Parathyroid adenoma (tissue), 2 donors: ENCODE measurements around the gene FARS2.

Experiments used
- H2AFZ ChIP-seq: fragments of 300-600 bp; sonication (generic); one replicate; pipeline ENCODE4 v1.7.0; 2017; ENCODE audit warnings: antibody characterized with exemption, mild to moderate bottlenecking
- H3K27ac ChIP-seq: fragments of 300-600 bp; sonication (generic); one replicate; pipeline ENCODE4 v1.7.0; 2017
- H3K27me3 ChIP-seq: fragments of 300-600 bp; sonication (generic); one replicate; pipeline ENCODE4 v1.7.0; 2017; ENCODE audit warnings: low read length; ENCODE audit not compliant: control insufficient read depth, insufficient read depth
- H3K36me3 ChIP-seq: fragments of 300-600 bp; sonication (generic); one replicate; pipeline ENCODE4 v1.7.0; 2017; ENCODE audit warnings: low read length; ENCODE audit not compliant: control insufficient read depth, insufficient read depth
- H3K4me1 ChIP-seq: fragments of 300-600 bp; sonication (generic); one replicate; pipeline ENCODE4 v1.7.0; 2017; ENCODE audit warnings: control low read depth
- H3K4me2 ChIP-seq: fragments of 300-600 bp; sonication (generic); one replicate; pipeline ENCODE4 v1.7.0; 2017; ENCODE audit warnings: low read length
- H3K4me3 ChIP-seq: fragments of 300-600 bp; sonication (generic); one replicate; pipeline ENCODE4 v1.7.0; 2017; ENCODE audit warnings: low read depth, low read length
- H3K79me2 ChIP-seq: fragments of 300-600 bp; sonication (generic); one replicate; pipeline ENCODE4 v1.7.0; 2017; ENCODE audit warnings: control low read depth
- H3K9ac ChIP-seq: fragments of 300-600 bp; sonication (generic); one replicate; pipeline ENCODE4 v1.7.0; 2017; ENCODE audit warnings: mild to moderate bottlenecking
- H3K9me3 ChIP-seq: fragments of 300-600 bp; sonication (generic); one replicate; pipeline ENCODE4 v1.7.0; 2017; ENCODE audit warnings: low read length; ENCODE audit not compliant: control insufficient read depth
- TF ChIP-seq, protein P1 (sequence below): fragments of 300-600 bp; sonication (generic); IDR thresholded peaks from one replicate; pipeline ENCODE4 v1.7.0; 2017; ENCODE audit warnings: antibody characterized with exemption, mild to moderate bottlenecking
- donor health status: primary hyperparathyroidism.

The FARS2 gene

DNA sequence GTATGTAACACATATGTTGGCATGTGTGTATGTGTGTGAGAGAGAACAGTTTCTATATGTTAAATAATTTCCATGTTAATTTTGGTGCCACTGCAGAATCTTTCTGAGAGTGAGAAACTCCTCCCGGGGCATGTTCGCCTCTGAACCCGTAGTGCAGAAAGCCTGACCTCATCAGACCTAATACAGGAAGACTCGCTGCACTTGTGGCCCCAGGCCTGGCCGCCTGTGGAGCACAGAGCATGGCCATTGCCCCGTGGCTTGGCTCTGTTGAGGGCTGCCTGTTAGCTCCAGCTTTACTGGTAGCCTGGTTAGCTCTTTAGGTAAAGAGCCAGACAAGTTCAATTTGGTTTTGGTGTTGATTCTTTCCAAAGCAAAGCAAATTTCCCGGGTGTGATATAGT lies 25.5 kb downstream of the FARS2 start:
- no peak overlapping the region for H3K4me2 ChIP-seq
- H3K9ac ChIP-seq, result no peak overlapping the region
- no peaks in the 10 kb centered on the region for H3K36me3 ChIP-seq
- H3K9me3 ChIP-seq, result no peaks in the 10 kb centered on the region
- H3K27me3 ChIP-seq, result no peaks in the 10 kb centered on the region
- H3K27ac ChIP-seq, result no peak overlapping the region
- peaks cover 29% of the 10 kb centered on the region for H3K79me2 ChIP-seq
- no peak overlapping the region for H3K4me3 ChIP-seq
- H3K4me1 ChIP-seq, result peaks cover 9% of the 10 kb centered on the region
- no peak overlapping the region for H2AFZ ChIP-seq
- TF ChIP-seq, protein P1, sequence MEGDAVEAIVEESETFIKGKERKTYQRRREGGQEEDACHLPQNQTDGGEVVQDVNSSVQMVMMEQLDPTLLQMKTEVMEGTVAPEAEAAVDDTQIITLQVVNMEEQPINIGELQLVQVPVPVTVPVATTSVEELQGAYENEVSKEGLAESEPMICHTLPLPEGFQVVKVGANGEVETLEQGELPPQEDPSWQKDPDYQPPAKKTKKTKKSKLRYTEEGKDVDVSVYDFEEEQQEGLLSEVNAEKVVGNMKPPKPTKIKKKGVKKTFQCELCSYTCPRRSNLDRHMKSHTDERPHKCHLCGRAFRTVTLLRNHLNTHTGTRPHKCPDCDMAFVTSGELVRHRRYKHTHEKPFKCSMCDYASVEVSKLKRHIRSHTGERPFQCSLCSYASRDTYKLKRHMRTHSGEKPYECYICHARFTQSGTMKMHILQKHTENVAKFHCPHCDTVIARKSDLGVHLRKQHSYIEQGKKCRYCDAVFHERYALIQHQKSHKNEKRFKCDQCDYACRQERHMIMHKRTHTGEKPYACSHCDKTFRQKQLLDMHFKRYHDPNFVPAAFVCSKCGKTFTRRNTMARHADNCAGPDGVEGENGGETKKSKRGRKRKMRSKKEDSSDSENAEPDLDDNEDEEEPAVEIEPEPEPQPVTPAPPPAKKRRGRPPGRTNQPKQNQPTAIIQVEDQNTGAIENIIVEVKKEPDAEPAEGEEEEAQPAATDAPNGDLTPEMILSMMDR, result no peak

DNA sequence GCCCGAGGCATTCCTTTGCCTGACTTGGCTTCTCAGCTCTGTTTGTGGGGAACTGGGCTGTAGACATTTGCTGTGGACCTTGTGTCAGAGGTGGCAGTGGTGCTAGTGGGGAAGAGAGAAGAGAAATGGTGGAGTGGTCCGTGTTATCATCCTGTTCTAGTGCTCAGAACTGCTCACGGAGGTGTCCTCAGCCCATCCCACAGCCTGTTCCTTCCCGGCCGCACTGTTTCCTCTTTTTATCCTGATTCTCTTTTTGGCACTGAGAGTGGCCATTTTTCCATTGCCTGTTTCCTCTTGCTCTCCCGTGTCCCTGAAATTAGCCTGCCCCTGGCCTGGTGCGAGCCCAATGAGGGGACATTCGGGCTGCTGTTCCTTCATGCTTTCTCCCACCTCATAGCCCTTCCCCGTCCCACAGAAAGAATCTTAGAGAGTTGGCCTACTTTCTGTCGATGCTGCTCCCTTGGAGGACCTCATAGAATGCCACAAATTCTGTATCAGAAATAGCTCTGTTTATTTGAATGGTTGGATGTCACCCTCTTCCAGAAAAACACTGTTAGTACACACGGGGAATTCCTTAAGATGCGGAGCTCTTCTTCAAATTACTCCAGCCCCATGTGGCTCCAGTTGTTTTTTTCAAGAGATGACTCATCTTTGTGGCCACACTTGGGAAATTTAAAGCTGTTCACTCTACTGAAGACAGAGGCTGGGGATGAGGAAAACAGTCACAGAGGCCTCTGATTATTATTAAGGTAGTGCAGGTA lies 26.1 kb downstream of the FARS2 start:
- peaks cover 25% of the 10 kb centered on the region for H3K79me2 ChIP-seq
- H3K27ac ChIP-seq, result peak overlapping the region; percentile 43
- H2AFZ ChIP-seq, result no peak overlapping the region
- H3K36me3 ChIP-seq, result no peaks in the 10 kb centered on the region
- no peak overlapping the region for H3K4me3 ChIP-seq
- H3K9ac ChIP-seq, result no peak overlapping the region
- H3K4me1 ChIP-seq, result peaks cover 9% of the 10 kb centered on the region
- no peaks in the 10 kb centered on the region for H3K9me3 ChIP-seq
- no peak overlapping the region for H3K4me2 ChIP-seq
- H3K27me3 ChIP-seq, result no peaks in the 10 kb centered on the region
- TF ChIP-seq, protein P1, result no peak

DNA sequence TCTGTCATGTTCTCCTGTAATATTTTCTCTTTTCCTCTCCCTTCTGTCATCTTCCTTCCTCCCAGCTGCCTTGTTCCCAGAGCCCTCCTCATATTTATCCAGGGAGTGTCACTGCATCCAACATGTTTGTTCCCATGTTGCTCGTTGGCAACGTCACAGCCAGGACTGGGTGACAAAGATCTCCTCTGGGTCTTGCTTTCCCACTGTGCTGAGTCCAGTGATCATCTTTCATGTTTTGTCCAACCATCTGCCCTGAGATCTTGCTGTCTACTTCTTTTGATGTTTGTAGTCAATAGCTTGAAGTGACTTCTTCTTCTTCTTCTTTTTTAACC lies 26.6 kb downstream of the FARS2 start:
- TF ChIP-seq, protein P1, result no peak
- H3K27me3 ChIP-seq, result no peaks in the 10 kb centered on the region
- H3K4me1 ChIP-seq, result peaks cover 9% of the 10 kb centered on the region
- H3K9ac ChIP-seq, result no peak overlapping the region
- peaks cover 26% of the 10 kb centered on the region for H3K79me2 ChIP-seq
- no peak overlapping the region for H3K4me3 ChIP-seq
- no peaks in the 10 kb centered on the region for H3K9me3 ChIP-seq
- H3K4me2 ChIP-seq, result no peak overlapping the region
- H3K36me3 ChIP-seq, result no peaks in the 10 kb centered on the region
- no peak overlapping the region for H2AFZ ChIP-seq
- peak overlapping the region; percentile 43 for H3K27ac ChIP-seq

DNA sequence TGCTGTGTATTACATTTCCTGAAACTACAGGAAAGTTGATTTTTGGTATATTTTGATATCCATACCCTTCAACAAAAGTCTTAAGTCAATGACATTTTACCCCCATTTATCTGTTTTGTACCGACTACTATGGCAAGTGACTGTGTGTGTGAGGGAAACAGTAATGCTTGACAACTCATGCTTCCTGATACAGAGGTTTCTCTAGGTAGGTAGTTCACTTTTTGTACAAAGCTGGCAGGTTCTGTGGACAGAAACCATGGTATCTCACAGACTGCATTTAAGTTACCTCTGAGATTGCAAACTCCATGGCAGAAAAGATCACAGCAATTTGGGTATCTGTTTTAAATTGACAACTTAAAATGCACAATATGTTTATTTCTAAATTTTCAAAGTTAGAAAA lies 28.8 kb downstream of the FARS2 start:
- no peaks in the 10 kb centered on the region for H3K9me3 ChIP-seq
- TF ChIP-seq, protein P1, result no peak
- peaks cover 20% of the 10 kb centered on the region for H3K79me2 ChIP-seq
- H2AFZ ChIP-seq, result no peak overlapping the region
- peaks cover 6% of the 10 kb centered on the region for H3K4me1 ChIP-seq
- no peak overlapping the region for H3K9ac ChIP-seq
- no peak overlapping the region for H3K4me3 ChIP-seq
- no peak overlapping the region for H3K4me2 ChIP-seq
- H3K27ac ChIP-seq, result no peak overlapping the region
- H3K36me3 ChIP-seq, result no peaks in the 10 kb centered on the region
- no peaks in the 10 kb centered on the region for H3K27me3 ChIP-seq

DNA sequence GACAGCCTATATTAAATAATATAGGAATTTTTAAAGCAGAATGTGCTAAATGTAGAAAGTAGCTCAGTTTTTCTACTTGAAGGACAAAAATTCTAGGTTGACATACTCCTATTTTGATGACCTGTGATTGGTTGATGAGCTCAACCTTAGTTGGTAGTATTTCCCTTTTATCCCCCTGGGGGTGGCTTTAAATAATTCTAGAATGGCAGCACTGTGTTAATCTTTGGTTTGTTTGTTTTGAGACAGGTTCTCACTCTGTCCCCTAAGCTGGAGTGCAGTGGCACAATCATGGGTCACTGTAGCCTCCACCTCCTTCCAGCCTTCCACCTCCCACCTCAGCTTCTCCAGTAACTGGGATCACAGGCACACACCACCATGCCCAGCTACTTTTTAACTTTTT lies 29.2 kb downstream of the FARS2 start:
- peaks cover 3% of the 10 kb centered on the region for H3K4me1 ChIP-seq
- H3K9ac ChIP-seq, result no peak overlapping the region
- peaks cover 18% of the 10 kb centered on the region for H3K79me2 ChIP-seq
- TF ChIP-seq, protein P1, result no peak
- no peak overlapping the region for H3K4me3 ChIP-seq
- no peaks in the 10 kb centered on the region for H3K27me3 ChIP-seq
- no peak overlapping the region for H3K27ac ChIP-seq
- no peaks in the 10 kb centered on the region for H3K36me3 ChIP-seq
- no peaks in the 10 kb centered on the region for H3K9me3 ChIP-seq
- no peak overlapping the region for H2AFZ ChIP-seq
- no peak overlapping the region for H3K4me2 ChIP-seq
